ENCODE measurements around the gene CLEC19A.

DNA sequence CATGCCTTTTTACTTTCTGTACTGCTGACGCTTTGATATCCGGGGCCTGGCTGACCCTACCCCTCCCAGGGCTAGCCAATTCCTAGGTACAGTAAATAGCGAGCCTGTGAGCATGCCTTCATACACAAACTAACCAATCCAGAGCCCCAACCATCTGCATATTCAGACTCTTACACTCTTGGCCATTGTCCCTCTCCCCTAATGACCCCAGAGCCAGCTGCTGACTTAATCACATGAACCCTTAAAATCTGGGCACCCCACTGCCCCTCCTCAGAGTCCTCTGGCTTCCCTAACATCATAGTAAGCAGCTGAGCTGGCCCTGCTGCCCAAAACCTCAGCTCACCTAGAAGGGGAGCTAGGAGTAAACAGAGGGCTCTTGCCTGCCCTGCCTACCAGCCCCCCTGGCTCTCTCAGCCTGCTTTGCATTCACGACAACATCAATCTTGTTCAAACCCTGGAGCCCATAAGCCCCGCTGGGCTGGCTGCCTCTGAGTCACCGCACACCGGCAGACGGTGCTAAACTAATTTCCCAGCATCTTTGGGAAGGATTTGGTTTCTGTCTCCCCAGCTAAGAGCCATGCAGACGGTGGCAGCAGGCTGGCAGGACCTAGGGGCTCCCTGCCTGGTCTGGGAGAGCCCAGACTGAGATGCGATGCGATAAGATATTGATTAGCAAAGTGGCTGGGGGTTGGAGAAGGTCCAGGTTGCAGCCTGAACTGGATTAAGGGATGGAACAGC, 63.2 kb downstream of the CLEC19A start:
- TF ChIP-seq, protein P1, sequence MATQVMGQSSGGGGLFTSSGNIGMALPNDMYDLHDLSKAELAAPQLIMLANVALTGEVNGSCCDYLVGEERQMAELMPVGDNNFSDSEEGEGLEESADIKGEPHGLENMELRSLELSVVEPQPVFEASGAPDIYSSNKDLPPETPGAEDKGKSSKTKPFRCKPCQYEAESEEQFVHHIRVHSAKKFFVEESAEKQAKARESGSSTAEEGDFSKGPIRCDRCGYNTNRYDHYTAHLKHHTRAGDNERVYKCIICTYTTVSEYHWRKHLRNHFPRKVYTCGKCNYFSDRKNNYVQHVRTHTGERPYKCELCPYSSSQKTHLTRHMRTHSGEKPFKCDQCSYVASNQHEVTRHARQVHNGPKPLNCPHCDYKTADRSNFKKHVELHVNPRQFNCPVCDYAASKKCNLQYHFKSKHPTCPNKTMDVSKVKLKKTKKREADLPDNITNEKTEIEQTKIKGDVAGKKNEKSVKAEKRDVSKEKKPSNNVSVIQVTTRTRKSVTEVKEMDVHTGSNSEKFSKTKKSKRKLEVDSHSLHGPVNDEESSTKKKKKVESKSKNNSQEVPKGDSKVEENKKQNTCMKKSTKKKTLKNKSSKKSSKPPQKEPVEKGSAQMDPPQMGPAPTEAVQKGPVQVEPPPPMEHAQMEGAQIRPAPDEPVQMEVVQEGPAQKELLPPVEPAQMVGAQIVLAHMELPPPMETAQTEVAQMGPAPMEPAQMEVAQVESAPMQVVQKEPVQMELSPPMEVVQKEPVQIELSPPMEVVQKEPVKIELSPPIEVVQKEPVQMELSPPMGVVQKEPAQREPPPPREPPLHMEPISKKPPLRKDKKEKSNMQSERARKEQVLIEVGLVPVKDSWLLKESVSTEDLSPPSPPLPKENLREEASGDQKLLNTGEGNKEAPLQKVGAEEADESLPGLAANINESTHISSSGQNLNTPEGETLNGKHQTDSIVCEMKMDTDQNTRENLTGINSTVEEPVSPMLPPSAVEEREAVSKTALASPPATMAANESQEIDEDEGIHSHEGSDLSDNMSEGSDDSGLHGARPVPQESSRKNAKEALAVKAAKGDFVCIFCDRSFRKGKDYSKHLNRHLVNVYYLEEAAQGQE (IDR thresholded peaks at IDR 0.05; ENCODE audit: insufficient read depth in 1 of 2, low read depth in 2 of 2, low read length in 1 of 2): no peak
- TF ChIP-seq, protein P2, sequence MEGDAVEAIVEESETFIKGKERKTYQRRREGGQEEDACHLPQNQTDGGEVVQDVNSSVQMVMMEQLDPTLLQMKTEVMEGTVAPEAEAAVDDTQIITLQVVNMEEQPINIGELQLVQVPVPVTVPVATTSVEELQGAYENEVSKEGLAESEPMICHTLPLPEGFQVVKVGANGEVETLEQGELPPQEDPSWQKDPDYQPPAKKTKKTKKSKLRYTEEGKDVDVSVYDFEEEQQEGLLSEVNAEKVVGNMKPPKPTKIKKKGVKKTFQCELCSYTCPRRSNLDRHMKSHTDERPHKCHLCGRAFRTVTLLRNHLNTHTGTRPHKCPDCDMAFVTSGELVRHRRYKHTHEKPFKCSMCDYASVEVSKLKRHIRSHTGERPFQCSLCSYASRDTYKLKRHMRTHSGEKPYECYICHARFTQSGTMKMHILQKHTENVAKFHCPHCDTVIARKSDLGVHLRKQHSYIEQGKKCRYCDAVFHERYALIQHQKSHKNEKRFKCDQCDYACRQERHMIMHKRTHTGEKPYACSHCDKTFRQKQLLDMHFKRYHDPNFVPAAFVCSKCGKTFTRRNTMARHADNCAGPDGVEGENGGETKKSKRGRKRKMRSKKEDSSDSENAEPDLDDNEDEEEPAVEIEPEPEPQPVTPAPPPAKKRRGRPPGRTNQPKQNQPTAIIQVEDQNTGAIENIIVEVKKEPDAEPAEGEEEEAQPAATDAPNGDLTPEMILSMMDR (IDR thresholded peaks at IDR 0.05): no peak
- no peak for TF ChIP-seq SIN3A (IDR thresholded peaks at IDR 0.05; ENCODE audit: borderline replicate concordance, insufficient read depth, low read depth, low read length)
- no peak for TF ChIP-seq POLR2AphosphoS5 (IDR thresholded peaks at IDR 0.05; ENCODE audit: low read depth, low read length)
- no peak for TF ChIP-seq TCF7L2 (IDR thresholded peaks at IDR 0.05; ENCODE audit: low read depth, low read length)

Measured in Panc1 (cell line).